Right lobe of liver (tissue), 4 donors: ENCODE data around the gene ENO4.

Source experiments
- POLR2A ChIP-seq: fragments of 450-650 bp; IDR thresholded peaks from one replicate; pipeline ENCODE4 v1.6.1; 2017; ENCODE audit warnings: antibody characterized with exemption, mild to moderate bottlenecking
- TF ChIP-seq, protein P1 (sequence below), 4 donors: fragments of 200-600 bp in 3 of 4; fragments of 450-650 bp in 1 of 4; IDR thresholded peaks; one replicate each; pipeline versions ENCODE4 v1.5.1 to v1.8.0; 2016 to 2022; ENCODE audit warnings: antibody characterized with exemption in 4 of 4, mild to moderate bottlenecking in 2 of 4
- donor health status: DM: no; HTN: no; CAD: no.
- donor health status: DM: no; HTN: no; CAD: no.
- donor health status: DM: no; HTN: yes; CAD: no.

- TF ChIP-seq, protein P1, sequence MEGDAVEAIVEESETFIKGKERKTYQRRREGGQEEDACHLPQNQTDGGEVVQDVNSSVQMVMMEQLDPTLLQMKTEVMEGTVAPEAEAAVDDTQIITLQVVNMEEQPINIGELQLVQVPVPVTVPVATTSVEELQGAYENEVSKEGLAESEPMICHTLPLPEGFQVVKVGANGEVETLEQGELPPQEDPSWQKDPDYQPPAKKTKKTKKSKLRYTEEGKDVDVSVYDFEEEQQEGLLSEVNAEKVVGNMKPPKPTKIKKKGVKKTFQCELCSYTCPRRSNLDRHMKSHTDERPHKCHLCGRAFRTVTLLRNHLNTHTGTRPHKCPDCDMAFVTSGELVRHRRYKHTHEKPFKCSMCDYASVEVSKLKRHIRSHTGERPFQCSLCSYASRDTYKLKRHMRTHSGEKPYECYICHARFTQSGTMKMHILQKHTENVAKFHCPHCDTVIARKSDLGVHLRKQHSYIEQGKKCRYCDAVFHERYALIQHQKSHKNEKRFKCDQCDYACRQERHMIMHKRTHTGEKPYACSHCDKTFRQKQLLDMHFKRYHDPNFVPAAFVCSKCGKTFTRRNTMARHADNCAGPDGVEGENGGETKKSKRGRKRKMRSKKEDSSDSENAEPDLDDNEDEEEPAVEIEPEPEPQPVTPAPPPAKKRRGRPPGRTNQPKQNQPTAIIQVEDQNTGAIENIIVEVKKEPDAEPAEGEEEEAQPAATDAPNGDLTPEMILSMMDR (IDR thresholded peaks at IDR 0.05): no peak
- no peak for TF ChIP-seq POLR2A
These were observed 23.4 kb upstream of the ENO4 start for GRCh38 chr10:116825901-116826300.
